Measurements from ENCODE around the gene CTNNA3.

GRCh38 chr10:66190413-66190812 lies 1505.6 kb downstream of the CTNNA3 start:
- TF ChIP-seq POLR2A (IDR thresholded peaks at IDR 0.05) (no peak), CTCF (IDR thresholded peaks at IDR 0.05) (no peak)

All from right lobe of liver (tissue), 4 donors.